Trophoblast cell (in vitro differentiated cells and primary cell): Measurements from ENCODE around the gene GTF3C1. TPM values are rescaled to one million over a fixed set of nuclear protein-coding genes. Genes with fewer than 3 reads are reported as not detected.

Source experiments
- DNase-seq, 2 donors: peaks; one replicate each; pipeline ENCODE4 v3.0.0-alpha.2; 2016
- H2AFZ ChIP-seq: 2 replicates; pipeline ENCODE4 v1.6.1; 2013; ENCODE audit warnings: low read length, moderate library complexity, mild to moderate bottlenecking; ENCODE audit not compliant: insufficient read depth, poor library complexity
- H2AK5ac ChIP-seq: 2 replicates; pipeline ENCODE4 v1.6.1; 2013; ENCODE audit warnings: mild to moderate bottlenecking, low read length
- H2BK120ac ChIP-seq: 2 replicates; pipeline ENCODE4 v1.6.1; 2013; ENCODE audit warnings: low read length, mild to moderate bottlenecking, moderate library complexity; ENCODE audit not compliant: insufficient read depth, poor library complexity
- H2BK12ac ChIP-seq: 2 replicates; pipeline ENCODE4 v1.6.1; 2013; ENCODE audit warnings: mild to moderate bottlenecking, low read length, moderate library complexity
- H2BK5ac ChIP-seq: 2 replicates; pipeline ENCODE4 v1.6.1; 2013; ENCODE audit warnings: low read length, low read depth, moderate library complexity, mild to moderate bottlenecking; ENCODE audit not compliant: poor library complexity
- H3K14ac ChIP-seq: 2 replicates; pipeline ENCODE4 v1.6.1; 2013; ENCODE audit warnings: mild to moderate bottlenecking, low read length
- H3K18ac ChIP-seq: 2 replicates; pipeline ENCODE4 v1.6.1; 2013; ENCODE audit warnings: mild to moderate bottlenecking, low read length
- H3K23ac ChIP-seq: 2 replicates; pipeline ENCODE4 v1.6.1; 2013; ENCODE audit warnings: low read length
- H3K27ac ChIP-seq: 2 replicates; pipeline ENCODE4 v1.5.1; 2013; ENCODE audit warnings: low read depth, mild to moderate bottlenecking, inconsistent platforms, low read length, moderate library complexity
- H3K27me3 ChIP-seq: 2 replicates; pipeline ENCODE4 v1.6.1; 2013; ENCODE audit warnings: inconsistent platforms, mild to moderate bottlenecking, low read length, moderate library complexity; ENCODE audit not compliant: insufficient read depth
- H3K36me3 ChIP-seq, 2 experiments: 1 replicate in 1 of 2; 2 replicates in 1 of 2; pipeline ENCODE4 v1.6.1; 2013; ENCODE audit warnings: low read length in 2 of 2, mild to moderate bottlenecking in 2 of 2, moderate library complexity in 1 of 2; ENCODE audit not compliant: insufficient read depth in 2 of 2, control insufficient read depth in 1 of 2
- H3K4ac ChIP-seq: 2 replicates; pipeline ENCODE4 v1.6.1; 2013; ENCODE audit warnings: low read depth, mild to moderate bottlenecking, low read length, moderate library complexity
- H3K4me1 ChIP-seq, 2 experiments: 1 replicate in 1 of 2; 2 replicates in 1 of 2; pipeline ENCODE4 v1.6.1; 2013; ENCODE audit warnings: low read length in 2 of 2, mild to moderate bottlenecking in 2 of 2, moderate library complexity in 1 of 2; ENCODE audit not compliant: insufficient read depth in 2 of 2, control insufficient read depth in 1 of 2
- H3K4me2 ChIP-seq: 2 replicates; pipeline ENCODE4 v1.6.1; 2013; ENCODE audit warnings: inconsistent platforms, mild to moderate bottlenecking, low read length, moderate library complexity
- H3K4me3 ChIP-seq: 2 replicates; pipeline ENCODE4 v1.5.1; 2013; ENCODE audit warnings: mild to moderate bottlenecking, low read depth, low read length, inconsistent platforms
- H3K79me1 ChIP-seq: one replicate; pipeline ENCODE4 v1.6.1; 2013; ENCODE audit warnings: low read length
- H3K79me2 ChIP-seq: 2 replicates; pipeline ENCODE4 v1.6.1; 2013; ENCODE audit warnings: low read length, mild to moderate bottlenecking; ENCODE audit not compliant: control insufficient read depth, insufficient read depth, poor library complexity
- H3K9ac ChIP-seq: 2 replicates; pipeline ENCODE4 v1.6.1; 2013; ENCODE audit warnings: mild to moderate bottlenecking, low read length
- H3K9me3 ChIP-seq: 2 replicates; pipeline ENCODE4 v1.6.1; 2013; ENCODE audit warnings: low read depth, mild to moderate bottlenecking, control low read depth, inconsistent platforms, low read length; ENCODE audit not compliant: insufficient read depth
- H4K12ac ChIP-seq: 2 replicates; pipeline ENCODE4 v1.6.1; 2013; ENCODE audit warnings: low read depth, mild to moderate bottlenecking, low read length, moderate library complexity
- H4K8ac ChIP-seq: 2 replicates; pipeline ENCODE4 v1.6.1; 2013; ENCODE audit warnings: low read depth, mild to moderate bottlenecking, low read length, moderate library complexity
- H4K91ac ChIP-seq: one replicate; pipeline ENCODE4 v1.6.1; 2013; ENCODE audit warnings: low read depth, mild to moderate bottlenecking, low read length, moderate library complexity
- WGBS: extraction: QIAGEN DNeasy Blood & Tissue Kit; methylation state at CpG from one replicate; pipeline ENCODE4 v1.1.7; 2013; ENCODE audit warnings: missing lambda C conversion rate; ENCODE audit not compliant: insufficient read length, insufficient coverage; ENCODE audit errors: extremely low coverage; 5-methylcytosine and 5-hydroxymethylcytosine counted together
- polyA plus RNA-seq: library from polyadenylated mRNA; stranded (reverse); fragments of 200-250 nt; gene quantifications from 2 replicates; pipeline ENCODE4 v1.2.3, GENCODE V29; 2013

The GTF3C1 gene, protein sequence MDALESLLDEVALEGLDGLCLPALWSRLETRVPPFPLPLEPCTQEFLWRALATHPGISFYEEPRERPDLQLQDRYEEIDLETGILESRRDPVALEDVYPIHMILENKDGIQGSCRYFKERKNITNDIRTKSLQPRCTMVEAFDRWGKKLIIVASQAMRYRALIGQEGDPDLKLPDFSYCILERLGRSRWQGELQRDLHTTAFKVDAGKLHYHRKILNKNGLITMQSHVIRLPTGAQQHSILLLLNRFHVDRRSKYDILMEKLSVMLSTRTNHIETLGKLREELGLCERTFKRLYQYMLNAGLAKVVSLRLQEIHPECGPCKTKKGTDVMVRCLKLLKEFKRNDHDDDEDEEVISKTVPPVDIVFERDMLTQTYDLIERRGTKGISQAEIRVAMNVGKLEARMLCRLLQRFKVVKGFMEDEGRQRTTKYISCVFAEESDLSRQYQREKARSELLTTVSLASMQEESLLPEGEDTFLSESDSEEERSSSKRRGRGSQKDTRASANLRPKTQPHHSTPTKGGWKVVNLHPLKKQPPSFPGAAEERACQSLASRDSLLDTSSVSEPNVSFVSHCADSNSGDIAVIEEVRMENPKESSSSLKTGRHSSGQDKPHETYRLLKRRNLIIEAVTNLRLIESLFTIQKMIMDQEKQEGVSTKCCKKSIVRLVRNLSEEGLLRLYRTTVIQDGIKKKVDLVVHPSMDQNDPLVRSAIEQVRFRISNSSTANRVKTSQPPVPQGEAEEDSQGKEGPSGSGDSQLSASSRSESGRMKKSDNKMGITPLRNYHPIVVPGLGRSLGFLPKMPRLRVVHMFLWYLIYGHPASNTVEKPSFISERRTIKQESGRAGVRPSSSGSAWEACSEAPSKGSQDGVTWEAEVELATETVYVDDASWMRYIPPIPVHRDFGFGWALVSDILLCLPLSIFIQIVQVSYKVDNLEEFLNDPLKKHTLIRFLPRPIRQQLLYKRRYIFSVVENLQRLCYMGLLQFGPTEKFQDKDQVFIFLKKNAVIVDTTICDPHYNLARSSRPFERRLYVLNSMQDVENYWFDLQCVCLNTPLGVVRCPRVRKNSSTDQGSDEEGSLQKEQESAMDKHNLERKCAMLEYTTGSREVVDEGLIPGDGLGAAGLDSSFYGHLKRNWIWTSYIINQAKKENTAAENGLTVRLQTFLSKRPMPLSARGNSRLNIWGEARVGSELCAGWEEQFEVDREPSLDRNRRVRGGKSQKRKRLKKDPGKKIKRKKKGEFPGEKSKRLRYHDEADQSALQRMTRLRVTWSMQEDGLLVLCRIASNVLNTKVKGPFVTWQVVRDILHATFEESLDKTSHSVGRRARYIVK (N-terminal part only)
- 39.8 and 43.4 TPM in 2 replicates for polyA plus RNA-seq

DNA sequence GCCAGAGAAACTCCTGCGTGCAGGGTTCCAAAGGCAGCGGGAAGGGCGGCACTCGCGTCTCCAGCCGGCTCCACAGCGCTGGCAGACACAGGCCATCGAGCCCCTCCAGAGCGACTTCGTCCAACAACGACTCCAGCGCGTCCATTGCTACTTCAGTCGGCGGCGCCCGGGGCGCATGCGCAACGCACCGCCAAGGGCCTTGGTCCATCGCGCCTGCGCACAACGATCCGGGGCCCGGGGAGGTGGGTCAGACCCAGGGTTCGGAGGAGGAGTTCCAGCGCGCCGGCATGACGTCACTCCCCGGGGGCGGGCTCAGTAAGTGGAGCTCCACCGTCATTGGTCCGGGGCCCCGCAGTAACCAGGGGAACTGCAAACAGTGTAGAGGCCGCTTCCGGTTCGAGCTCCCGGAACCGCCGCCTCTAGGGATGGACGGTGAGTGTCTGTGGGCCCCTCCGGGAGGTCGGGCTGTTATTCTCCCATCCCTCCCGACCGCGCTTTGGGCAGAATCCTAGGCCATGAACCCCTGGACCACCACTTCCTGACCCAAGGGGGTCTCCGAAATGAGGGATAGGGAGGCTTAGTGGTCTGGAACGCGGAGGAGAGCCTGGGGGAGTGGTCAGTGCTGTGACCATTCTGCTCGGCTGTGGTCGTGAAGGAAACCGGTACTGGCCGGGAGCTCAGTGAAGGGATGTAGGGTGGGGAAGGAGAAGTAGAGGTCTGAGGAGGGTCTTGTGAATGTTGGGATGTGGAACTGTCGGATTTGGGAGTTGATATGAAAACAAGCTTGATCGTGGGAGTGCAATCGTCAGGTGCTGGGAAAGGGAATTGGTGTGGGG is at the start of gene GTF3C1, which contains the start of gene KATNIP:
GTF3C1 (minus strand) TSS at position 168 of the 836 bp plus-strand sequence; CDS start at position 145, 23 bp downstream.
KATNIP (plus strand) TSS at position 399 of the 836 bp plus-strand sequence; CDS start at position 426, 27 bp downstream.
- Histone ChIP-seq H4K91ac (peak within 1 kb of the TSS; percentile 34), H3K79me1 (peaks cover 2% of the 10 kb centered on the region), H4K8ac (peak within 1 kb of the TSS; percentile 92), H4K12ac (peak within 1 kb of the TSS; percentile 54), H2AFZ (peak within 1 kb of the TSS; percentile 95), H2BK5ac (peak within 1 kb of the TSS; percentile 14), H3K4me3 (peak within 1 kb of the TSS; percentile 96), H3K4me2 (peak within 1 kb of the TSS; percentile 90), H2BK120ac (no peak within 1 kb of the TSS), H3K9ac (peak within 1 kb of the TSS; percentile 93), H3K14ac (peak within 1 kb of the TSS; percentile 82), H3K4ac (peak within 1 kb of the TSS; percentile 72), H3K4me1 (peaks cover 2 to 20% of the 10 kb centered on the region in 2 experiments), H2AK5ac (no peak within 1 kb of the TSS), H3K23ac (no peak within 1 kb of the TSS), H3K27me3 (no peaks in the 10 kb centered on the region), H2BK12ac (no peak within 1 kb of the TSS), H3K79me2 (peaks cover 5% of the 10 kb centered on the region), H3K18ac (peak within 1 kb of the TSS; percentile 81), H3K36me3 (peaks cover 2 to 5% of the 10 kb centered on the region in 2 experiments), H3K9me3 (no peaks in the 10 kb centered on the region), H3K27ac (peak within 1 kb of the TSS; percentile 28)
- peak; percentile 99 to 100 for DNase-seq
- WGBS, result no CpG with 5 or more reads among the region's 59 CpGs

DNA sequence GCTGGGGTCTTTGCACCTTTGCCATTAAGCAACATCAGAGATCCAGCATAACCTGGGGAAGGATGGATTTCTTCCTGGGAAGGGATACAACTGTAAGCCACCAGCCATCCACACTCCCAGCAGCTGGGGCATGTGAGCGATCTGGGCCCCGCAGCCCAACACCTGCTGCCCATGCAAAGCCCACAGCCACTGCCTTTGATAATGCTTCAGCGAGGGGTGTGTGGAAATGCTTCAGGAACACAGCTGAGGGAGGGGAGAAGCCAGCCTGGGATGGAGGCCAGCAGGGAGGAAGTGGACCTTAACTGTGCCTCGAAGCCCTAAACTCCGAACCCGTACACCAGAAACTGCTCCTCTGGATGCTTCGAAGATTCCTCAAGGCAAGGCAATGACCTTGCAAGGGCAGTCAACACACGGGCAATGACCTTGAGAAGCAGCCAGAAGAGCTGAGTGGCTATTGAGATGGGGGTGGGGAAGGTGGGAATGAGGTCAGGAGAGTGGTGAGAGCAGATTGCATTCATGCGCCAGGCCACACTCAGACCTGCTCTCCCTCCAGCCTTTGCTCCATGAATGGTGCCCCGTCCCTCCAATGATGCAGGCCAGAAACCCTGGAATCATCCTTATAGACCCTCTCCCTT is 49.3 kb upstream of the GTF3C1 start:
- no peak overlapping the region for H3K14ac ChIP-seq
- H4K8ac ChIP-seq, result no peak overlapping the region
- H3K4ac ChIP-seq, result no peak overlapping the region
- no peak overlapping the region for H3K18ac ChIP-seq
- no peak overlapping the region for H4K91ac ChIP-seq
- no peak overlapping the region for H3K23ac ChIP-seq
- no peaks in the 10 kb centered on the region for H3K27me3 ChIP-seq
- H2BK12ac ChIP-seq, result no peak overlapping the region
- H2BK5ac ChIP-seq, result no peak overlapping the region
- no peaks in the 10 kb centered on the region for H3K79me2 ChIP-seq
- no peak overlapping the region for H4K12ac ChIP-seq
- H2AFZ ChIP-seq, result no peak overlapping the region
- no peak overlapping the region for H3K9ac ChIP-seq
- no peak overlapping the region for H3K4me3 ChIP-seq
- H3K9me3 ChIP-seq, result no peaks in the 10 kb centered on the region
- DNase-seq, result no peak
- peaks cover 0 to 4% of the 10 kb centered on the region in 2 experiments for H3K4me1 ChIP-seq
- H2AK5ac ChIP-seq, result no peak overlapping the region
- no peaks in the 10 kb centered on the region for H3K79me1 ChIP-seq
- H2BK120ac ChIP-seq, result no peak overlapping the region
- WGBS, result no CpG with 5 or more reads among the region's 10 CpGs
- H3K36me3 ChIP-seq, result no peaks in the 10 kb centered on the region
- H3K27ac ChIP-seq, result no peak overlapping the region
- no peak overlapping the region for H3K4me2 ChIP-seq

DNA sequence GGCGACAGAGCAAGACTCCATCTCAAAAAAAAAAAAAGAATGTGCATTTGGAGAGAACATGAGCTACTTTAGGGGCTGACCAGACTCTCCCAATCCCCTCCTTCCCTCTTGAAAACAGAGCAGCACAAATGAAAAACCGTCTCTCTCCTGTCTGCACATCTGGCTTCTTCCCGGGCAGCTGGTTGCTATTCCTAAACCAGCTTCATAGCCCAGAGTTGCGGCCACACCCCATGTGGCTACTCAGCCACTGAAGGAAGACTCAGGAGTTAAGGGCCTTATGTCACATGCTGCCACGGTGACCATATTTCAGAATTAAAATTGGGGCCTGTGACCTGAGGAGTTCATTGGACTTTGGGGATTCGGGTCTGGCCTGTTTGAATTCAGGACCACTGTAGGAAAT is 48.5 kb upstream of the GTF3C1 start:
- Histone ChIP-seq H3K23ac (no peak overlapping the region), H3K4me3 (no peak overlapping the region), H3K27ac (no peak overlapping the region), H3K4me1 (peaks cover 0 to 4% of the 10 kb centered on the region in 2 experiments), H4K12ac (no peak overlapping the region), H3K9me3 (no peaks in the 10 kb centered on the region), H3K79me2 (no peaks in the 10 kb centered on the region), H2BK5ac (no peak overlapping the region), H3K4ac (no peak overlapping the region), H3K18ac (no peak overlapping the region), H3K79me1 (no peaks in the 10 kb centered on the region), H2AFZ (no peak overlapping the region), H3K27me3 (no peaks in the 10 kb centered on the region), H3K36me3 (no peaks in the 10 kb centered on the region), H2AK5ac (no peak overlapping the region), H3K14ac (no peak overlapping the region), H3K4me2 (no peak overlapping the region), H2BK12ac (no peak overlapping the region), H2BK120ac (no peak overlapping the region), H3K9ac (no peak overlapping the region), H4K8ac (no peak overlapping the region), H4K91ac (no peak overlapping the region)
- DNase-seq, result no peak
- no CpG with 5 or more reads among the region's 6 CpGs for WGBS
